Body of pancreas (tissue), 4 donors: Measurements from ENCODE around the gene GM2A. TPM values are rescaled to one million over a fixed set of nuclear protein-coding genes. Genes with fewer than 3 reads are reported as not detected.

ENCODE experiments used
- ATAC-seq: fragments of 150-250 bp; one replicate; pipeline ENCODE4 v1.9.1; 2016
- DNase-seq, 4 donors: peaks; one replicate each; pipeline ENCODE4 v3.0.0-alpha.2; 2019
- H3K27ac ChIP-seq, 4 donors: fragments of 200-600 bp; sonication (generic); 1 replicate in 3 of 4; 2 replicates in 1 of 4; pipeline versions ENCODE4 v1.5.1 to v1.6.1; 2016 to 2019; ENCODE audit warnings: mild to moderate bottlenecking in 1 of 4, mixed read lengths in 1 of 4, moderate library complexity in 1 of 4
- H3K27me3 ChIP-seq, 2 donors: fragments of 200-600 bp; sonication (generic); one replicate each; pipeline ENCODE4 v1.6.0; 2016; ENCODE audit warnings: mild to moderate bottlenecking in 1 of 2
- H3K36me3 ChIP-seq, 2 donors: fragments of 200-600 bp; sonication (generic); replicated peaks in 1 of 2; 2 replicates each; pipeline ENCODE4 v1.5.1; 2016; ENCODE audit warnings: low read depth in 2 of 2; ENCODE audit not compliant: insufficient read depth in 1 of 2
- H3K4me1 ChIP-seq: fragments of 200-600 bp; sonication (generic); one replicate; pipeline ENCODE4 v1.6.0; 2016
- H3K4me3 ChIP-seq, 2 donors: fragments of 200-600 bp; sonication (generic); 1 replicate in 1 of 2; 2 replicates in 1 of 2; pipeline ENCODE4 v1.5.1; 2016 to 2019
- H3K9me3 ChIP-seq, 3 donors: fragments of 200-600 bp; sonication (generic); 1 replicate in 2 of 3; 2 replicates in 1 of 3; pipeline ENCODE4 v1.5.1; 2016
- POLR2A ChIP-seq, 3 donors: fragments of 450-650 bp; IDR thresholded peaks; one replicate each; pipeline ENCODE4 v1.6.1; 2016; ENCODE audit warnings: antibody characterized with exemption in 3 of 3, mild to moderate bottlenecking in 2 of 3
- WGBS, 2 donors: methylation state at CpG; one replicate each; pipeline ENCODE4 v1.1.5; 2017; 5-methylcytosine and 5-hydroxymethylcytosine counted together
- intact Hi-C: fragments of 100-400 bp; cut with DNase I; formaldehyde crosslinking; loops from one replicate; pipeline ENCODE4 v1.15.1; 2023
- total RNA-seq, 2 donors: library from RNA; depleted of rRNA; stranded (reverse); fragments of >200 nt; gene quantifications; one replicate each; pipeline ENCODE4 v1.1.0, GENCODE V29; 2016
- TF ChIP-seq, protein P1 (sequence below), 7 experiments: fragments of 450-650 bp in 4 of 7; fragments of 200-600 bp in 3 of 7; sonication (generic) in 3 of 7; IDR thresholded peaks; one replicate each; pipeline ENCODE4 v1.5.1; 2016 to 2019; ENCODE audit warnings: antibody characterized with exemption in 7 of 7

Gene GM2A
- total RNA-seq, 2 donors from 2014 or later: 8.9 to 17.9 TPM

DNA sequence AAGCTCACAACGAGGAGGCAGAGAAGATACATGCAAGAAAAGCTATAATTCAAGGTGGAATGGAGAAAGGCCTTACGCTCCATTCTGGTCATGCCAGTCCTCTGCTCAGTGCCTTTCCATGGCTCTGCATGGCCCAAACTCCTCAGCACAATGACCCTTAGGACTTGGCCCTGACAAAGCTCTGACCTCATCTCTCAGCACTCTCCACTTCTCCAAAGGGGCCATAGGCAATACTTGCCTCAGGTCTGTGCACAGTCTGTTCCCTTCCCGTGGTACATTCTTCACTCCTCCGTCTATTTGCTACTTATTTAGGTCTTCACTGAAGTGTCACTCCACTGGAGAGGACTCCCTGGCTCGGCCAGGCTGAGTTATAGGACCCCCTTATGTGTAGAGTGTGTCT lies 25.9 kb downstream of the GM2A start:
- Histone ChIP-seq H3K27me3 (no peaks in the 10 kb centered on the region), H3K36me3 (no peaks in the 10 kb centered on the region), H3K27ac (no peak overlapping the region), H3K4me1 (no peaks in the 10 kb centered on the region), H3K9me3 (no peaks in the 10 kb centered on the region), H3K4me3 (no peak overlapping the region)
- DNase-seq (no peak), ATAC-seq (no peak)
- TF ChIP-seq, protein P1, sequence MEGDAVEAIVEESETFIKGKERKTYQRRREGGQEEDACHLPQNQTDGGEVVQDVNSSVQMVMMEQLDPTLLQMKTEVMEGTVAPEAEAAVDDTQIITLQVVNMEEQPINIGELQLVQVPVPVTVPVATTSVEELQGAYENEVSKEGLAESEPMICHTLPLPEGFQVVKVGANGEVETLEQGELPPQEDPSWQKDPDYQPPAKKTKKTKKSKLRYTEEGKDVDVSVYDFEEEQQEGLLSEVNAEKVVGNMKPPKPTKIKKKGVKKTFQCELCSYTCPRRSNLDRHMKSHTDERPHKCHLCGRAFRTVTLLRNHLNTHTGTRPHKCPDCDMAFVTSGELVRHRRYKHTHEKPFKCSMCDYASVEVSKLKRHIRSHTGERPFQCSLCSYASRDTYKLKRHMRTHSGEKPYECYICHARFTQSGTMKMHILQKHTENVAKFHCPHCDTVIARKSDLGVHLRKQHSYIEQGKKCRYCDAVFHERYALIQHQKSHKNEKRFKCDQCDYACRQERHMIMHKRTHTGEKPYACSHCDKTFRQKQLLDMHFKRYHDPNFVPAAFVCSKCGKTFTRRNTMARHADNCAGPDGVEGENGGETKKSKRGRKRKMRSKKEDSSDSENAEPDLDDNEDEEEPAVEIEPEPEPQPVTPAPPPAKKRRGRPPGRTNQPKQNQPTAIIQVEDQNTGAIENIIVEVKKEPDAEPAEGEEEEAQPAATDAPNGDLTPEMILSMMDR (IDR thresholded peaks at IDR 0.05): no peak
- no peak for TF ChIP-seq POLR2A (IDR thresholded peaks at IDR 0.05)
- intact Hi-C loops: no loop called here
- WGBS, 2 donors: 61 to 63% methylated on average over 5 of the region's 5 CpGs

DNA sequence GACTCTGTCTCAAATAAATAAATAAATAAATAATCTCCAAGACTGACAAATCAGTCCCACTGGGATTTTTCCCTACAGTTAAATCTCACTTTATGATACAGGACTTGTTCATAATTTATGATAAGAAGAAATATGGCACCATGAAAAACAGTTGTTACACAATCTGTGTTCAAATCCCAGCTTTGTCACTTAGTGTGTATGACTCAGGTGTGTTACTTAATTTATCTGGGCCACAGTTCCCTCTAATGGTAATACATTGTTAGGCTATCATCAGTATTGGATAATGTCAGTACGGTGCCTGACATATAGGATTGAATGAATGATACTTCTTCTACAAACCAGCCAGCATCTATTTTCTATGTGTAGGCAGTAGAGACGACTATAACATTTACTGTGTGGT lies 27.5 kb downstream of the GM2A start:
- H3K36me3 ChIP-seq: no peaks in the 10 kb centered on the region
- no peaks in the 10 kb centered on the region for H3K4me1 ChIP-seq
- intact Hi-C loops: no loop called here
- WGBS, 2 donors: 62 to 78% methylated on average over 2 of the region's 2 CpGs
- H3K9me3 ChIP-seq: no peaks in the 10 kb centered on the region
- no peak for TF ChIP-seq POLR2A (IDR thresholded peaks at IDR 0.05)
- DNase-seq (no peak), ATAC-seq (no peak)
- H3K27me3 ChIP-seq: no peaks in the 10 kb centered on the region
- no peak overlapping the region for H3K27ac ChIP-seq
- no peak overlapping the region for H3K4me3 ChIP-seq

DNA sequence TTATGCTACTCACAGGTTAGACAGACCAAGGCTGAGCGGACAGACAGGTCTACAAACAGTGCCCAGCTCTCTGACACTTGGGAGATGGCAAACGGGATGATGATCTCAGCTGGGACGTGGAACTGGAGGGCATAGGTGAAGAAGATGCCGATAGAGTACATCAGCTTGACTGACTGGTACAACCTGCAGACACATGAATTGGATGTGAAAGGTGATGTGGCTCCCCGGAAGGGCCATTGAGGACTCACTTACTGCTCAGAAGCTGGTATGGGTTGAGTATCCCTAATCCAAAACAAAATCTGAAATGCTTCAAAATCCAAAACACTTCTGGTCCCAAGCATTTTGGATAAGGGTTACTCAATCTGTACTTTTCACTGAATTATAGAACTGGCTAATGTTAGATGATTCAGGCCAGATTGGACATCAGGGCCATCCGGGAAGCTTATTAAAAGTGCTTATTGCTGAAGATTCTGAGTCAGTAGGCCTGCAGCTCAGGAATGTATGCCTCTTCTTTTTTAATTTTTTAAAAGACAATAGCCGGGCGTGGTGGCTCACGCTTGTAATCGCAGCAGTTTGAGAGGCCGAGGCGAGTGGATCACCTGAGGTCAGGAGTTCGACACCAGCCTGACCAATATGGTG lies 28.1 kb downstream of the GM2A start:
- intact Hi-C loops: no loop called here
- WGBS, 2 donors: 91 to 93% methylated on average over 12 to 13 of the region's 13 CpGs
- H3K27me3 ChIP-seq: no peaks in the 10 kb centered on the region
- DNase-seq (no peak), ATAC-seq (no peak)
- no peaks in the 10 kb centered on the region for H3K4me1 ChIP-seq
- no peak for TF ChIP-seq POLR2A (IDR thresholded peaks at IDR 0.05)
- TF ChIP-seq, protein P1 (IDR thresholded peaks at IDR 0.05): no peak
- H3K9me3 ChIP-seq: no peaks in the 10 kb centered on the region
- no peaks in the 10 kb centered on the region for H3K36me3 ChIP-seq
- H3K27ac ChIP-seq: no peak overlapping the region
- H3K4me3 ChIP-seq: no peak overlapping the region

DNA sequence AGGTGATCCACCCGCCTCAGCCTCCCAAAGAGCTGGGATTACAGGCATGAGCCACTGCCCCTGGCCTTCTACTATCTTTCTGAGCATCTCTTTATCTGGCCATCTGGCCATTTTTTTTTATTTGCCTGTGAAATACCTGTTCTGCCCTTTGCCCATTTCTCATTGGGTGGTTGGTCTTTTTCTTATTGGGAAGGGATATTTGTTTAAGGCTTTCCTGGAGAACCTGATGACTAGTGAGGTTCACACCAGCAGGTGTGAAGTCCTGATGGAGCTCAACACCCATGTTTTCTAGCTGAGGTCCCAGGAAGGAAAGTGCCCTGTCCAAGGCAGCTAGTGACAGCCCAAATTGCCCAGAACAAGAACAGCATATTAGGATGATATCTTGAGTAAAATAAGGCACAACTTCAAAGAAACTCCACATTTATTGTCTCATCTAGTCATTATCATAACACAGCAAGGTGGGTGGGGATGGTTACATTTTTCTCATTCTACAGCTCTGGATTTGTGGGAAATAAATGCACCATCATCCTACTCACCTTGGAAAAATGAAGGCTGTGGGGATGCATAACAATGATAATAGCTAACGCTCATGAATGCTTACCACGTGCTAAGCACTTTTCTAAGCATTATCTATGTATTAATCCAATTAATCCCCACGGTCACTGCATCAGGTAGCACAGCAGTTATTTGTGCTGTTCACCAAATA lies 30.3 kb downstream of the GM2A start:
- Histone ChIP-seq H3K27ac (no peak overlapping the region), H3K27me3 (no peaks in the 10 kb centered on the region), H3K36me3 (no peaks in the 10 kb centered on the region), H3K4me3 (no peak overlapping the region), H3K4me1 (no peaks in the 10 kb centered on the region), H3K9me3 (no peaks in the 10 kb centered on the region)
- ATAC-seq (no peak), DNase-seq (no peak)
- WGBS, 2 donors: 64 to 73% methylated on average over 4 of the region's 4 CpGs
- no peak for TF ChIP-seq POLR2A (IDR thresholded peaks at IDR 0.05)
- TF ChIP-seq, protein P1 (IDR thresholded peaks at IDR 0.05): no peak
- intact Hi-C loops: no loop called here

DNA sequence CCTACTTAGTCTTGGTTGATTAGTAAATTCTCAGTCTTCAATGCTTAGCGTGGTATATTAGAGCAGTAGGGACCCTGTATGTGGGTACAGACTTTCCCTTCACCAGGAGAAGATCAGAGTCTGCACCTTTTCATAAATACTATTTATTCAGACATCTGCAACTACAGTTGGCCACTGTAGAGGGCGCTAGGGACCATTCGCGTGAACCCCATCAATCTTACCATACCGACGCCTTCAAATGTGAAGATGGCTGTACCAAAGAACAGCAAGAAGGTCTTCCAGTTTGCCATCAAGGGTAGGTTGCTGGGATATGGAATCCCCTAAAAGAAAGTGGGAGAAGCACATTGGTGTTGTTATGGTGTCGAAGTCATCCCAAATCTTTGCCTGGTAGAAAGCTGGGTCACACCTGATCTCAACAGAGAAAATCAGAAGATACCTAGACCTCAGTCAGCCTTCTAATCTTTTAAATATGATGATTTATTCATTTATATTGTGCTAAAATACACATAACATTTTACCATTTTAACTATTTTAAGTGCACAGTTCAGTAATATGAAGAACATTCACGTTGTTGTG lies 31.5 kb downstream of the GM2A start:
- 32% methylated on average over 8 of the region's 8 CpGs for WGBS, 2 donors
- no peaks in the 10 kb centered on the region for H3K9me3 ChIP-seq
- TF ChIP-seq, protein P1 (IDR thresholded peaks at IDR 0.05): no peak
- no peak for TF ChIP-seq POLR2A (IDR thresholded peaks at IDR 0.05)
- no peak overlapping the region for H3K27ac ChIP-seq
- DNase-seq (no peak), ATAC-seq (no peak)
- no peak overlapping the region for H3K4me3 ChIP-seq
- no peaks in the 10 kb centered on the region for H3K4me1 ChIP-seq
- H3K36me3 ChIP-seq: no peaks in the 10 kb centered on the region
- intact Hi-C loops: no loop called here
- no peaks in the 10 kb centered on the region for H3K27me3 ChIP-seq
